Measurements from ENCODE around the gene MYO1D.

The MYO1D gene

DNA sequence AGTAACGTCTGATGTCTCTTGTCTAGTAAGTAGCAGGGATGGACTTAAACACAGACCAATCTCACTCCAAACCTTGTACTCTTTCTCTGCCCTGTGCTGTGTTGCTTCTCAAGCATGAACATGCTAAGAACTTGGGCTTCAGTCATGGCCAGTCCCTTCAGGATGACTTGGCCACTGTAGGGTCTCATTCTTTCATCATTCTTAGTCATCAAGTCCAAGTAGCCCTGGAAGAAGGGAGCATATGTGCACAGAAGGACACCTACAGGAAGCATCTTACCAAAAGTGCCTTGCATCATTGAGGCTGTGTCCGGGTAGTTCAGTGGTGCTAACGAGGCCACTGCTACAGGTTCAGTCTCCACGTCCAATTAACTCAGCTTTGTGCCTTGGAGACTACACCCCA, 309.4 kb downstream of the MYO1D start:
- H3K27me3 ChIP-seq (ENCODE audit: low read depth, low read length): no peaks in the 10 kb centered on the region
- H3K4me2 ChIP-seq (ENCODE audit: low read length): no peak overlapping the region
- no peak overlapping the region for H3K4me3 ChIP-seq (ENCODE audit: low read length)
- peaks cover 10% of the 10 kb centered on the region for H3K4me1 ChIP-seq (ENCODE audit: low read length)
- no peak overlapping the region for H2AFZ ChIP-seq (ENCODE audit: low read depth, low read length)
- no peak overlapping the region for H3K27ac ChIP-seq (ENCODE audit: low read length)
- H3K9ac ChIP-seq (ENCODE audit: low read length): no peak overlapping the region
- no peaks in the 10 kb centered on the region; the same call in 1 of the 2 replicates for H4K20me1 ChIP-seq (ENCODE audit: insufficient read depth, low read length)
- H3K9me3 ChIP-seq (ENCODE audit: insufficient read depth, low read length): no peaks in the 10 kb centered on the region
- peaks cover 5% of the 10 kb centered on the region for H3K36me3 ChIP-seq (replicated peaks; ENCODE audit: low read depth, low read length)
- no peaks in the 10 kb centered on the region for H3K79me2 ChIP-seq (ENCODE audit: low read length)
- TF ChIP-seq, protein P1, sequence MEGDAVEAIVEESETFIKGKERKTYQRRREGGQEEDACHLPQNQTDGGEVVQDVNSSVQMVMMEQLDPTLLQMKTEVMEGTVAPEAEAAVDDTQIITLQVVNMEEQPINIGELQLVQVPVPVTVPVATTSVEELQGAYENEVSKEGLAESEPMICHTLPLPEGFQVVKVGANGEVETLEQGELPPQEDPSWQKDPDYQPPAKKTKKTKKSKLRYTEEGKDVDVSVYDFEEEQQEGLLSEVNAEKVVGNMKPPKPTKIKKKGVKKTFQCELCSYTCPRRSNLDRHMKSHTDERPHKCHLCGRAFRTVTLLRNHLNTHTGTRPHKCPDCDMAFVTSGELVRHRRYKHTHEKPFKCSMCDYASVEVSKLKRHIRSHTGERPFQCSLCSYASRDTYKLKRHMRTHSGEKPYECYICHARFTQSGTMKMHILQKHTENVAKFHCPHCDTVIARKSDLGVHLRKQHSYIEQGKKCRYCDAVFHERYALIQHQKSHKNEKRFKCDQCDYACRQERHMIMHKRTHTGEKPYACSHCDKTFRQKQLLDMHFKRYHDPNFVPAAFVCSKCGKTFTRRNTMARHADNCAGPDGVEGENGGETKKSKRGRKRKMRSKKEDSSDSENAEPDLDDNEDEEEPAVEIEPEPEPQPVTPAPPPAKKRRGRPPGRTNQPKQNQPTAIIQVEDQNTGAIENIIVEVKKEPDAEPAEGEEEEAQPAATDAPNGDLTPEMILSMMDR (IDR thresholded peaks at IDR 0.05; ENCODE audit: low read depth, low read length): no peak
- TF ChIP-seq EZH2phosphoT487 (IDR thresholded peaks at IDR 0.05; ENCODE audit: low read depth): no peak

DNA sequence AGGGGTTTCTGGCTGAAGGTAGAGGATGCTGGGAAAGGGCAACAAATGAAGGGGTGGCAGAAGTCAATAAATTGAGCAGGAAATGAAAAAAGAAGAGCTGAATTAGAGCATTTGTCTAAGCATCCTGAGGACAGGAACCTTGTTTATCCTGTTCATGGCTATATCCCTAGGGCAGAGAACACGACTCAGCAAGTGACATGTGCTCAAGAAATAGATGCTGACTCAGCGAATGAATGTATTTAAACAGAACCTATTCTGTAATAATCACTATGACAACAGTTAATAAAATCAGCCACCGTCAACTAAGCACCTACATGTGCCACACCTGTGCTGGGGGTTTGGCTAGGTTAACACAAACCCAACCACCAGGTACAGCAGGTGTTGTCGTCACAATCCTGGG, 309.8 kb downstream of the MYO1D start:
- no peak overlapping the region for H3K27ac ChIP-seq (ENCODE audit: low read length)
- peaks cover 5% of the 10 kb centered on the region for H3K36me3 ChIP-seq (replicated peaks; ENCODE audit: low read depth, low read length)
- H3K4me1 ChIP-seq (ENCODE audit: low read length): peaks cover 10% of the 10 kb centered on the region
- no peaks in the 10 kb centered on the region for H3K27me3 ChIP-seq (ENCODE audit: low read depth, low read length)
- no peak overlapping the region for H3K9ac ChIP-seq (ENCODE audit: low read length)
- no peak for TF ChIP-seq EZH2phosphoT487 (IDR thresholded peaks at IDR 0.05; ENCODE audit: low read depth)
- TF ChIP-seq, protein P1 (IDR thresholded peaks at IDR 0.05; ENCODE audit: low read depth, low read length): no peak
- no peak overlapping the region for H2AFZ ChIP-seq (ENCODE audit: low read depth, low read length)
- H4K20me1 ChIP-seq (ENCODE audit: insufficient read depth, low read length): no peaks in the 10 kb centered on the region; the same call in 1 of the 2 replicates
- H3K9me3 ChIP-seq (ENCODE audit: insufficient read depth, low read length): no peaks in the 10 kb centered on the region
- H3K79me2 ChIP-seq (ENCODE audit: low read length): no peaks in the 10 kb centered on the region
- H3K4me2 ChIP-seq (ENCODE audit: low read length): no peak overlapping the region
- no peak overlapping the region for H3K4me3 ChIP-seq (ENCODE audit: low read length)

DNA sequence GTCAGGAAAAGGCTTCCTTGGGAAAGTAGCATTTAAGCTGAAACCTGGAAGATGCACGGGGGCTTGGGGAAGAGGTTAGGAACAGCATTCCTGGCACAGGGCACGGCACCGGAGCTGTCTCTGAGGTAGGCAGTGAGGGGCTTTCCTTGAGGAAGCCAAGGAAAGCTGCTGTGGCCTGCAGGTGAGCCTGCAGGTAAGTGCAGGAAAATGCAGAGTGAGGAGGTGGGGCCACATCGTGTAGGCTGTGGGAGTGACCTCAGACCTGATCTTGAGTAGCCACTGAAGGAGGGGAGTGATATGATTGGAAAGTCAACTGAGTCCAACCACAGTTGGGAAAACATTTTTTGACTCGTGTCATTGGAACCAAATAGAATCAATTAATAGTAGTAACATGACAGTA, 310.6 kb downstream of the MYO1D start:
- TF ChIP-seq EZH2phosphoT487 (IDR thresholded peaks at IDR 0.05; ENCODE audit: low read depth): no peak
- TF ChIP-seq, protein P1 (IDR thresholded peaks at IDR 0.05; ENCODE audit: low read depth, low read length): no peak
- no peaks in the 10 kb centered on the region for H3K9me3 ChIP-seq (ENCODE audit: insufficient read depth, low read length)
- no peaks in the 10 kb centered on the region for H3K27me3 ChIP-seq (ENCODE audit: low read depth, low read length)

DNA sequence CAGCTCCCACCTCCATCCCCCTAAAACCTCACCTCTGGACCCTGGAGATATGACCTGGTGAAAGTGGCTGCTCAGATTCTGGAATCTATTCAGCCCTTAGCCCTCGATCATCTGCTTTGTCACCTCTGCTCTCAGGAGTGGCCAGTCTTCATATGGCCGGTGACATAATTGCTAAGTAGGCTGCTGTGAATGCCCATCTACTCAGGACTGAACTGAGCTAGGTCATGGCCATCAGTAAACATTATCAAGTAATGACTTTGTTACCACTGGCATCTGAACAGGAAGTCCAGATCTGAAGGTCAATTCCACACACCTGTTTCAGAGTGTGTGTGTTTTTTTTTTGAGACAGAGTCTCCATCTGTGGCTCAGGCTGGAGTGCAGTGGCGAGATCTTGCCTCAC, 311.5 kb downstream of the MYO1D start:
- no peak overlapping the region for H3K4me2 ChIP-seq (ENCODE audit: low read length)
- no peaks in the 10 kb centered on the region for H3K79me2 ChIP-seq (ENCODE audit: low read length)
- no peaks in the 10 kb centered on the region for H3K27me3 ChIP-seq (ENCODE audit: low read depth, low read length)
- H3K4me3 ChIP-seq (ENCODE audit: low read length): no peak overlapping the region
- H3K36me3 ChIP-seq (replicated peaks; ENCODE audit: low read depth, low read length): peaks cover 5% of the 10 kb centered on the region
- no peaks in the 10 kb centered on the region; the same call in 1 of the 2 replicates for H4K20me1 ChIP-seq (ENCODE audit: insufficient read depth, low read length)
- H3K4me1 ChIP-seq (ENCODE audit: low read length): peaks cover 10% of the 10 kb centered on the region
- no peak overlapping the region for H2AFZ ChIP-seq (ENCODE audit: low read depth, low read length)
- no peak overlapping the region for H3K27ac ChIP-seq (ENCODE audit: low read length)
- no peaks in the 10 kb centered on the region for H3K9me3 ChIP-seq (ENCODE audit: insufficient read depth, low read length)
- TF ChIP-seq, protein P1 (IDR thresholded peaks at IDR 0.05; ENCODE audit: low read depth, low read length): no peak
- TF ChIP-seq EZH2phosphoT487 (IDR thresholded peaks at IDR 0.05; ENCODE audit: low read depth): no peak
- H3K9ac ChIP-seq (ENCODE audit: low read length): no peak overlapping the region

More for the DNA sequence above, 310.6 kb downstream of the MYO1D start:
- H3K36me3 ChIP-seq (replicated peaks; ENCODE audit: low read depth, low read length): peaks cover 5% of the 10 kb centered on the region
- no peaks in the 10 kb centered on the region for H3K79me2 ChIP-seq (ENCODE audit: low read length)
- H3K27ac ChIP-seq (ENCODE audit: low read length): no peak overlapping the region
- H3K9ac ChIP-seq (ENCODE audit: low read length): no peak overlapping the region
- no peak overlapping the region for H3K4me3 ChIP-seq (ENCODE audit: low read length)
- peaks cover 10% of the 10 kb centered on the region for H3K4me1 ChIP-seq (ENCODE audit: low read length)
- no peak overlapping the region for H2AFZ ChIP-seq (ENCODE audit: low read depth, low read length)
- no peaks in the 10 kb centered on the region; the same call in 1 of the 2 replicates for H4K20me1 ChIP-seq (ENCODE audit: insufficient read depth, low read length)
- no peak overlapping the region for H3K4me2 ChIP-seq (ENCODE audit: low read length)

All from OCI-LY3 (cell line).